Brain microvascular endothelial cell (primary cell): Measurements from ENCODE around the gene CUX1.
"Not testable (repeated sequence)": the region's sequence is repeated elsewhere in the genome, so short reads cannot be mapped to it uniquely, and the experiment has no call there.

Experiments used
- DNase-seq: peaks from one replicate; pipeline ENCODE4 v3.0.0-alpha.2; 2020
- H3K27ac ChIP-seq: fragments of 250-450 bp; sonication (Bioruptor Pico); 2 replicates; pipeline ENCODE4 v1.5.1; 2020; ENCODE audit warnings: mild to moderate bottlenecking, moderate library complexity
- H3K27me3 ChIP-seq: fragments of 250-450 bp; sonication (Bioruptor Pico); replicated peaks from 2 replicates; pipeline ENCODE4 v1.5.1; 2020; ENCODE audit warnings: mild to moderate bottlenecking
- H3K36me3 ChIP-seq: fragments of 250-450 bp; sonication (Bioruptor Pico); replicated peaks from 2 replicates; pipeline ENCODE4 v1.5.1; 2020; ENCODE audit warnings: mild to moderate bottlenecking
- H3K4me3 ChIP-seq: 2 replicates; pipeline ENCODE4 v1.5.1; 2011; ENCODE audit warnings: low read depth, mild to moderate bottlenecking, control low read depth, low read length, moderate library complexity
- CTCF ChIP-seq: IDR thresholded peaks from 2 replicates; pipeline ENCODE4 v1.5.1; 2011; ENCODE audit warnings: low read depth, mild to moderate bottlenecking, moderate library complexity, low read length, control low read depth, inconsistent platforms; ENCODE audit errors: missing control alignments
- in situ Hi-C: cut with HindIII; loops from 2 replicates; pipeline ENCODE4 v1.10.0; 2017; ENCODE audit warnings: low sequenced_read_pairs, low pct_ligation_motif_present

Gene CUX1

GRCh38 chr7:102138676-102139075, 321.2 kb downstream of the CUX1 start:
- no peak overlapping the region for H3K4me3 ChIP-seq
- no peak overlapping the region for H3K27ac ChIP-seq
- in situ Hi-C loops, result no loop called here
- no peak for DNase-seq
- no peaks in the 10 kb centered on the region for H3K27me3 ChIP-seq
- no peaks in the 10 kb centered on the region for H3K36me3 ChIP-seq
- TF ChIP-seq CTCF, result no peak

GRCh38 chr7:102140952-102141370, 323.5 kb downstream of the CUX1 start:
- H3K27ac ChIP-seq, result no peak overlapping the region
- H3K27me3 ChIP-seq, result no peaks in the 10 kb centered on the region
- H3K4me3 ChIP-seq, result no peak overlapping the region
- no peak for TF ChIP-seq CTCF
- no peaks in the 10 kb centered on the region for H3K36me3 ChIP-seq
- no peak for DNase-seq
- in situ Hi-C loops, result no loop called here

GRCh38 chr7:102142433-102142832, 325.0 kb downstream of the CUX1 start:
- H3K27me3 ChIP-seq, in situ Hi-C loops, H3K36me3 ChIP-seq, DNase-seq, H3K27ac ChIP-seq, H3K4me3 ChIP-seq: not testable (repeated sequence)

- Histone ChIP-seq H3K36me3 (no peaks in the 10 kb centered on the region), H3K27me3 (no peaks in the 10 kb centered on the region), H3K4me3 (no peak overlapping the region), H3K27ac (no peak overlapping the region)
- no peak for TF ChIP-seq CTCF
- no peak for DNase-seq
- in situ Hi-C loops, result no loop called here
Measured at GRCh38 chr7:102146122-102146521, 328.7 kb downstream of the CUX1 start.

- TF ChIP-seq CTCF, result no peak
Measured at GRCh38 chr7:102147008-102147407, 329.6 kb downstream of the CUX1 start.

GRCh38 chr7:102148799-102149198, 331.4 kb downstream of the CUX1 start:
- Histone ChIP-seq H3K4me3 (no peak overlapping the region), H3K27ac (no peak overlapping the region), H3K36me3 (no peaks in the 10 kb centered on the region), H3K27me3 (no peaks in the 10 kb centered on the region)
- in situ Hi-C loops, result no loop called here
- no peak for TF ChIP-seq CTCF
- DNase-seq, result no peak

More at GRCh38 chr7:102147008-102147407, 329.6 kb downstream of the CUX1 start:
- no peak overlapping the region for H3K27ac ChIP-seq
- in situ Hi-C loops, result no loop called here
- no peak overlapping the region for H3K4me3 ChIP-seq
- H3K36me3 ChIP-seq, result no peaks in the 10 kb centered on the region
- DNase-seq, result no peak
- H3K27me3 ChIP-seq, result no peaks in the 10 kb centered on the region
